OCI-LY3 (cell line): ENCODE data around the gene SAPCD2.

ENCODE experiments used
- H2AFZ ChIP-seq: fragments of 200-600, 300-600 bp; shearing (Covaris generic); 2 replicates; pipeline ENCODE4 v1.6.0; 2014; ENCODE audit warnings: antibody characterized with exemption, low read depth, low read length
- H3K27ac ChIP-seq: fragments of 200-600, 300-600 bp; sonication (generic); 2 replicates; pipeline ENCODE4 v1.5.1; 2014; ENCODE audit warnings: mild to moderate bottlenecking, low read length, moderate library complexity, mixed read lengths
- H3K27me3 ChIP-seq: fragments of 200-600, 300-600 bp; sonication (generic); 2 replicates; pipeline ENCODE4 v1.6.1; 2014; ENCODE audit warnings: low read depth, low read length, mixed read lengths
- H3K36me3 ChIP-seq: fragments of 200-600, 300-600 bp; sonication (generic); replicated peaks from 2 replicates; pipeline ENCODE3; 2014; ENCODE audit warnings: low read depth, low read length, mixed read lengths
- H3K4me1 ChIP-seq: fragments of 300-600, 200-600 bp; sonication (generic); 2 replicates; pipeline ENCODE4 v1.6.1; 2014; ENCODE audit warnings: low read length, mixed read lengths
- H3K4me2 ChIP-seq: fragments of 200-600, 300-600 bp; sonication (generic); 2 replicates; pipeline ENCODE4 v1.6.1; 2014; ENCODE audit warnings: low read length, mixed read lengths
- H3K4me3 ChIP-seq: fragments of 300-600, 200-600 bp; sonication (generic); 2 replicates; pipeline ENCODE4 v1.5.1; 2014; ENCODE audit warnings: antibody characterized with exemption, mild to moderate bottlenecking, low read length, moderate library complexity
- H3K79me2 ChIP-seq: fragments of 300-600, 200-600 bp; shearing (Covaris generic); 2 replicates; pipeline ENCODE4 v1.6.1; 2014; ENCODE audit warnings: mild to moderate bottlenecking, low read length, mixed read lengths
- H3K9ac ChIP-seq: fragments of 300-600, 200-600 bp; shearing (Covaris generic); 2 replicates; pipeline ENCODE4 v1.6.0; 2014; ENCODE audit warnings: mild to moderate bottlenecking, low read length, moderate library complexity
- H3K9me3 ChIP-seq: fragments of 200-600, 300-600 bp; shearing (Covaris generic); 2 replicates; pipeline ENCODE4 v1.6.1; 2014; ENCODE audit warnings: low read length, mixed read lengths; ENCODE audit not compliant: insufficient read depth
- H4K20me1 ChIP-seq: fragments of 200-600, 300-600 bp; sonication (generic); 2 replicates; pipeline ENCODE4 v1.6.1; 2016; ENCODE audit warnings: low read length, mixed read lengths; ENCODE audit not compliant: insufficient read depth
- CTCF ChIP-seq: fragments of 200-600, 300-600 bp; sonication (generic); IDR thresholded peaks from 2 replicates; pipeline ENCODE4 v1.5.1; 2014; ENCODE audit warnings: antibody characterized with exemption, low read length, low read depth
- EZH2phosphoT487 ChIP-seq: fragments of 200-600 bp; shearing (Covaris generic); IDR thresholded peaks from 2 replicates; pipeline ENCODE4 v1.6.1; 2018; ENCODE audit warnings: antibody characterized with exemption, mixed run types, low read depth

SAPCD2 gene

GRCh38 chr9:137066096-137066861 is 4.1 kb downstream of the SAPCD2 start:
- Histone ChIP-seq H3K9ac (no peak overlapping the region), H3K9me3 (no peaks in the 10 kb centered on the region), H3K4me1 (peaks cover 20% of the 10 kb centered on the region), H2AFZ (no peak overlapping the region), H3K27ac (no peak overlapping the region), H4K20me1 (peaks cover 26% of the 10 kb centered on the region), H3K4me3 (no peak overlapping the region), H3K79me2 (peaks cover 15% of the 10 kb centered on the region), H3K36me3 (no peaks in the 10 kb centered on the region), H3K27me3 (no peaks in the 10 kb centered on the region), H3K4me2 (no peak overlapping the region)
- no peak for TF ChIP-seq CTCF
- no peak for TF ChIP-seq EZH2phosphoT487

- H3K9ac ChIP-seq, result no peak overlapping the region
Observed at GRCh38 chr9:137065336-137065967, 4.9 kb downstream of the SAPCD2 start.

GRCh38 chr9:137064880-137065164 is 5.5 kb downstream of the SAPCD2 start:
- H3K27me3 ChIP-seq, result no peaks in the 10 kb centered on the region
- H4K20me1 ChIP-seq, result peaks cover 26% of the 10 kb centered on the region
- no peaks in the 10 kb centered on the region for H3K36me3 ChIP-seq
- H3K9ac ChIP-seq, result no peak overlapping the region
- H3K9me3 ChIP-seq, result no peaks in the 10 kb centered on the region
- no peak overlapping the region for H3K27ac ChIP-seq
- no peak overlapping the region for H3K4me3 ChIP-seq
- TF ChIP-seq CTCF, result no peak
- no peak for TF ChIP-seq EZH2phosphoT487
- H3K4me1 ChIP-seq, result peaks cover 16% of the 10 kb centered on the region
- H3K79me2 ChIP-seq, result peaks cover 15% of the 10 kb centered on the region
- no peak overlapping the region for H2AFZ ChIP-seq
- H3K4me2 ChIP-seq, result no peak overlapping the region

More at GRCh38 chr9:137065336-137065967, 4.9 kb downstream of the SAPCD2 start:
- Histone ChIP-seq H2AFZ (no peak overlapping the region), H3K79me2 (peaks cover 15% of the 10 kb centered on the region), H3K27me3 (no peaks in the 10 kb centered on the region), H3K27ac (no peak overlapping the region), H3K36me3 (no peaks in the 10 kb centered on the region), H3K4me1 (peaks cover 16% of the 10 kb centered on the region), H4K20me1 (peaks cover 26% of the 10 kb centered on the region), H3K9me3 (no peaks in the 10 kb centered on the region), H3K4me2 (no peak overlapping the region), H3K4me3 (no peak overlapping the region)
- TF ChIP-seq EZH2phosphoT487 (no peak), CTCF (no peak)

GRCh38 chr9:137064027-137064879 is 6.1 kb downstream of the SAPCD2 start:
- Histone ChIP-seq H3K9me3 (no peaks in the 10 kb centered on the region), H3K79me2 (peaks cover 11% of the 10 kb centered on the region), H3K27me3 (no peaks in the 10 kb centered on the region), H3K27ac (no peak overlapping the region), H3K4me1 (peaks cover 14% of the 10 kb centered on the region), H3K4me2 (no peak overlapping the region), H4K20me1 (peaks cover 23% of the 10 kb centered on the region), H3K36me3 (no peaks in the 10 kb centered on the region), H3K9ac (no peak overlapping the region), H3K4me3 (no peak overlapping the region), H2AFZ (no peak overlapping the region)
- peak; percentile 71 for TF ChIP-seq CTCF
- TF ChIP-seq EZH2phosphoT487, result no peak
